GM21825 (cell line): ENCODE data around the gene PACC1.
A peak's percentile ranks its signal among the peaks of the same experiment; 100 is the strongest.

ENCODE experiments used
- ATAC-seq: cut with Tn5 transposase; IDR thresholded peaks from one replicate; pipeline ENCODE4 v1.9.1; 2021; ENCODE audit warnings: mild to moderate bottlenecking, moderate library complexity; ENCODE audit not compliant: unreplicated experiment

Gene PACC1

DNA sequence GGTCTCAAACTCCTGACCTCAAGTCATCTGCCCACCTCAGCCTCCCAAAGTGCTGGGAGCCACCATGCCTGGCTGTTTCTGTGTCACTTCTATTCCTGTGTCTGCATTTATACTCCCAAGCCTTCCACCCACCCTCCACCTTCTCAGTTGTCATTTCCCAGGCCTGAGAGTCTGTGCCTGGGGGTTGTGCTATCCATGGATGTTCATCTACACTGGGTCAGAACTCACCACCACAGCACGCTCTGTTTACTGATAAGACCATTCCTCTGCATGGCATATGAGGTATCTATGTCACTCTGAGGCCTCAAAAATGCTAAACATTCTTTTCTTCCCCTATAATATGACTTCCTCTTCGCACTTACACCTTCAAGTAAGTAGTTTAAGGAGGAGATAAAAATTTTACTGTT is 24.1 kb upstream of the PACC1 start:
- no peak for ATAC-seq

DNA sequence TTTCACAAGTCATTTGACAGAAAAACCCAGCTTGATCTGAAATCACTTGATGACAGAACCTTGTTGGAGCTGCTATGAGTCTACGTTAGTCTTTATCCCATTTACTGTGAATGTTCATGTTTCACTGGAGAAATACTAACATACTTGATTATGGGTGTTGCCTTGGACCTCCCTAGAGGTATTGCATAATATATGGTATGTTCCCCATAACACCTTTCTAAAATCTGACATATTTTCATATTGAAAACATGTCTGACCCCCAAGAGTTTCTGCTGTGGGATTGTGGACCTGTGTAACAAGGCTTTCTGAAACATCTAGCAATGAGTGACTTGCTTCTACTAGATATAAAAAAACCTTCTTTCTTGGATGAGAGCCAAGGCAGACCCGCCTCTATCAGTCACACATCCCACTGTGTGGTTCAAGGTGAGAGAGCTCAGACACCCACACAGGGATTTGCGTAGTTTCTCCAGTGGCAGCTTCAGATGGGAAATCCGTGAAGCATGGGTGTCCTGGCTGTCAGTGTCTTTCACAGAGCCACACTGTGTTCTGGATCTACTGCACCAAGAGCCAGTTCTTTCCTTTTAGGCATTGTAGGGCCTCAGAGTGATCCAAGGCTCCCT is 22.6 kb upstream of the PACC1 start:
- no peak for ATAC-seq

GRCh38 chr1:212434992-212435391 is 20.3 kb upstream of the PACC1 start:
- no peak for ATAC-seq

DNA sequence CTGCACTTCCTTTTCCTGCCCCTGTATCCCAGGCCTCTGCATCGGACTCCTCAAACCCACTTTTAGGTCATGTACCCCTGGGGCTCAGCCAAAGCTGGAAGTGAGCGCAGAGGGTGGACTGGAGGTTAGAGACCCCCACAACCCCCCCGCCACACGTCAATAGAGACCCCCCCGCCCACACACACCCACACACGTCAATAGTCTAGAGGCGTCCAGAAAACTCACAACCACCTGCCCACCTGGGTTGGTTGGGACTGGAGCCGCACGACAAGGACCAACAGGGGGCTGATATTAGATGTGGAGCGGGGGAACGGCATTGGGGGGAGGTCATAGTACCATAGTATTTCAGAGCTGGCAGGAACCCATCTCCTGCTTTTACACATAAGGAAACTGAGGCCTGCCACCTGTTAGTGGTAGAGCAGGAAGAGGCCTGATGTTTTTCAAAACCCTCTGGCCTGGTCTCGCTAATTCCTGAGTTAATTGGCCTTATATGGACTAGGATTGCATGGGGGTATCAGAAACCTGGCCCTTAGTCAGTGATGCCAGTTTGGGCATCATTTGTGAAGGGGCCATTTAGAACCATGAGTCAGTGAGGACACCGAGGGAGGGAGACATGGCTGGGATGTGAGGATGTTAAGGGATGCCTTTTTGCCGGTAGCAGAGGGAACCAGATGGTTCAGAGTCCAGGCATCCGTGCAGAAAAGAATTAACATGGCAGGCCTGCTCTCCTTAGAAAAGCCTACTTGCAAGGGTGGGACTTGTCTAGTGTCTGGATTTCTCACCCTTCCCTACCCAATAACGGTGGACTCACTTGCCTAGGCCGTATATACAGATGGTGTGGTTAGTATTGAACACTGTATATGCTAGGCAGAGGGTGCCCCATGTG is 19.1 kb upstream of the PACC1 start:
- ATAC-seq: no peak

DNA sequence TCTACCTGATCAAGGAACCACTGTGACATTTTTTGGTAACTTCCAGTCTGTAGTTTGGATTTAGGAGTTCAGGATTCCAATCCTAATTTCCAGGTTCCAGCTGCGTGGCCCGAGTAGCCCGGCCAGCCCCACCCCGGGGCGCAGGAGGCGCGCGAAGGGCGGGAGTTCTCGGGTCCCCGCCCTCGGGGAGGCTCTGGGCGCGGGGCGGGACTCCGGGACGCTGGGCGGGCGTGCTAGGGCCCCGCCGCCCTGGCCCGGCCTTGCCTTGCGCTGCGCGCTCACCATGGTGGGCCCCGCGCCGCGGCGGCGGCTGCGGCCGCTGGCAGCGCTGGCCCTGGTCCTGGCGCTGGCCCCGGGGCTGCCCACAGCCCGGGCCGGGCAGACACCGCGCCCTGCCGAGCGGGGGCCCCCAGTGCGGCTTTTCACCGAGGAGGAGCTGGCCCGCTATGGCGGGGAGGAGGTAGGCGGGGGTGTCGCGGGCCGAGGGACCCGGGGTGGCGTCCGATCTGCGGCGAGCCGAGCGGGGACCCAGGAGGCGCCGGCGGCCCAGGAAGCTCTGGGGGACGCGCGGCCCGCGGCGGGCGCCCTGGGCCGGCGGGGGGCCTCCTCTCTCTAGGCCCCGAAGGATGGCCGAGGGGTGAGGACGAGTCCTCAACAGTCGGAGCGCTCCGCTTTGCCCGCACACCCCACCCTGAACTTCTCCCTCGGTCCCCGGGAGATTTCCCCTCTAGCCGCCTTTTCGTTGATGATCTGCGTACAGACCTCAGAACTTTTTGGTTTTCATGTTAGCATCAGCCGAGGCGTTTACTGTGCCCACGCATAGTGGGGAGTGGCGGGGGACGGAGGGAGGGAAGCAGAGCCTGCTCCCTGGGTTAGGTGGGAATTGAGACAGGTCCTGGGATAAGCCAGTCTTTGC is 18.2 kb upstream of the PACC1 start, which contains the start of gene NENF:
NENF (plus strand) TSS at position 260 of the 916 bp plus-strand sequence; CDS start at position 284, 24 bp downstream.
- ATAC-seq: peak; percentile 98

DNA sequence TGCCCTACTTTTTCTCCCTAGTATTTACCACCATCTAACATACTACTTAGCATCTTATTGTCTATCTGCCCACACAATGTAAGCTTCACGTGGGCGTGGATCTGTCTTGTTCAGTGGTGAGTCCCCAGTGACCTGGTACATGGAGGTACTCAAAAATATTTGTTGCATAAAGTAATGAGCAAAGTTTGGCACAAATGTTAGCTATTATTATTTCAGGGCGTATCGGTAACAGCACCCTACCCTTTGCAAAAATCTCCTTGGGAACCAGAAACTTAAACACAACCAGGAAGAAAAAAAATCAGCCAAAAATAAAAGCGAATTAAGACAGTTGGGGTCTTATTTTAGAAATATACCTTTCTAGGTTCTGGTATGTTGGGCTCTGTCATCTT is 17.6 kb upstream of the PACC1 start:
- ATAC-seq: no peak

GRCh38 chr1:212431644-212432043 is 17.0 kb upstream of the PACC1 start:
- no peak for ATAC-seq

- no peak for ATAC-seq
These were observed 16.3 kb upstream of the PACC1 start for GRCh38 chr1:212430955-212431394.

DNA sequence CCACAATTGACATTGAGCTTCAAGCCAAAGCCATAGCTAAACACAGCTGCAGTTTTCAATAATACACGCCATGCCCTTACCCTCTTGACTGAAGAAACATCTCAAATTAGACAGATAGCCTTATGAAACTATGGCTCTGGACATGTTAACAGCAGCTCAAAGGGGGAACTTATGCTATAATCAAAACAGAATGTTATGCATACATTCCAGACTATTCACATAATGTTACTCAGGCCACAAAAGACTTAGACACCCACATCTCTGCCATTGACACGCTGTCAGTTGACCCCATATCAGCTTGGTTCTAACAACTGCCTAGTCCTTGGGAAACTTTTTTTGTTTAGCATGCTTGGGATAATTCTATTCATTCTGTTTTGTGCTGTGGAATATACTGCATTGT is 15.7 kb upstream of the PACC1 start:
- no peak for ATAC-seq

GRCh38 chr1:212428496-212428895 is 13.8 kb upstream of the PACC1 start:
- ATAC-seq: no peak

DNA sequence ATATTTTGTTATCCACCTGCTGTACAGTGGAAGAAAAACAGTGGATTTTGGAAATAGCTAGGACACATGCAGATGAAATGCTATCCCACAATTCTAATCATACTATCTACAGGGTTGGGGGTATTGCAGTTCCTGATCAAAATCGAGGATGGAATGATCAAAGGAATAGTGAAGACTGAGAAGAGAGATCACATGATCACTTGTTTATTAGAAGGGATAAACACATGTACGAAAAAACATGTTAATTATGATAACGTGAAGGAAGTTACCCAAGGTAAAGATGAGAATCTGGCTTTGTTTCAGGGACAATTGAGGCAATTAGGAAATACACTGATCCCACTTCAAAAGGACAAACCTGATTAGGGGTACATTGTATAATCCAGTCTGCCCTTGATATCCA is 9.2 kb upstream of the PACC1 start:
- no peak for ATAC-seq

DNA sequence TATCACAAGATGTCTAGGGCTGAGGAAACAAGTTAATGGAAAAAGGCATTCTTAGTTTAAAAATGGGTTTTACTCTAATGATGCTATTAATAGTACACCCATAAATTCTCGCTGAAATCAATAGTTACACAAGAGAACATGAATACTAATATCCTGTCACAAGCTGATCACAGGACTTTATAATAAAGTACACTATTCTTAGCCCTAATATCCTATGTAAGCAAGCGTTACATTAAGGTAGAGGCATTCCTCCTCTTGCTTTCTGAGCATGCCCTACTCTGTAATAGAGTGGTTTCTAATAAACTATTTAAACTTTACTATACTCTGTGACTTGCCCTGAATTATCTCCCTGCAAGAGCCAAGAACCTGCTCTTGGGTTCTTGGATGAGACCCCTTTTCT is 6.5 kb upstream of the PACC1 start:
- ATAC-seq: no peak

- no peak for ATAC-seq
These were observed 588 bp upstream of the PACC1 start for GRCh38 chr1:212415107-212415841.

DNA sequence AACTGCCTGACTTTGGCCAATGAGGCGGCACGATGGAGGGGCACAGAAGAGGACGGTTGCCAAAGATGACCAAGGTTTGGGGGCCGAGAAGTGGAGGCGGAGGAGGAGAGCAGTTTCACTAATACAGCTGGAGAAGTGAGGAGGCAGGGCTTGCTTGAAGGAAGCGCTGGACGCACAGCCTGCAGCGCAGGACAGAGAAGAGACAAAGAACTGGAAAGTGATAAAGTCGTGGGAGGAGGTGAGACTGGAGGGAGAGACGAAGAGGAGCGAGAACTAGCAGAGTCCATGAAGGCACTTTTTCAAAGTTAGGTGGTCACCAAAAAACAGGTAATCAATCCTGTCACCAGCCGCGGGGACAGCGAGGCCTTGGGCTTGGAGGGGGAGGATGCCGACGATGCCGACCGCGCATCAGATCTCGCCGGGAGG is 771 bp downstream of the PACC1 start:
- ATAC-seq: peak; percentile 6

DNA sequence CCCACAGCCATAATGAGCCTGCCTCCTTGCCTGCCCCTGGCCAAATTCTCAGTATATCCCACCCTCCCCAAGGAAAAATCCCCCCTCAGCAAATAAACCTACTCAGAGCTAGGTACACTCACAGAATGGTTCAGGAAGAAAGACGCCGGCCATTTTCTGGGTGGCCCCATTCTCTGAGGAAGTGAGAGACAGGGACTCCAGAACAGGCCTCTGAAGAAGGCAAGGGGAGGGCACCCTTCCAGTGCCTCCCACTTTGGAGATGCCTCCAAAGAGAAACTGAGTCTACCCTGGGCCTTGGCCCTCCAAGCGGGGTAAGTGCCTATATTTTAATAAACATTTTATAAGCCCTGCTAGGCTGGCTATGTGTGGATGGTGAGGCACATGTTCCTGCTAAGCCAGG is 2.3 kb downstream of the PACC1 start:
- no peak for ATAC-seq

DNA sequence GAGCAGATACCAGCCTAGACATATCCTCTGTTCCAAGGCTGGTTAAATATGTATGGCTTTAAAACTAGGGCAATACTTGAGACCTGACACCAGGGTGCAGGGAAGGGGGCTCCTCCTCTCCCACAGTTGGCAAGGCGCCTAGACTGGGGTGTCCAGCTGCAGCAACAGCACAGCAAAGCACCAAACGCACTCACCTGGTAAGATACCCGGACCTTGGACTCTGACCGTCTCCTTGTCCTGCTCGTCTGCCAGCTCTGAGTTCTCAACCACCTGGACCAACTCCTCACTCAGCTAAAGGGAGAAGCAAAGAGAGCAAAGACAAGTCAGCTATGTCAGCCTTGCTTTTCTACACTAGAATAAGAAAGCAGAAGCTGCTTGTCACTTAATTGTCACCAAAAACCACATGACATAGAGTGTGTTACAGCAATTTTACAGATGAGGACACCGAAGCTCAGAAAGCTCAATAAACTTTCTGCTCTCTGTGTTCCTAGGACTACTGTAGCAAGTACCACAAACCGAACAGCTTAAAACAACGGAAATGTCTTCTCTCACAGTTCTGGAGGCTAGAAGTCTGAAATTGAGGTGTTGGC is 4.4 kb downstream of the PACC1 start:
- no peak for ATAC-seq

GRCh38 chr1:212402666-212403321 is 11.9 kb downstream of the PACC1 start:
- no peak for ATAC-seq

DNA sequence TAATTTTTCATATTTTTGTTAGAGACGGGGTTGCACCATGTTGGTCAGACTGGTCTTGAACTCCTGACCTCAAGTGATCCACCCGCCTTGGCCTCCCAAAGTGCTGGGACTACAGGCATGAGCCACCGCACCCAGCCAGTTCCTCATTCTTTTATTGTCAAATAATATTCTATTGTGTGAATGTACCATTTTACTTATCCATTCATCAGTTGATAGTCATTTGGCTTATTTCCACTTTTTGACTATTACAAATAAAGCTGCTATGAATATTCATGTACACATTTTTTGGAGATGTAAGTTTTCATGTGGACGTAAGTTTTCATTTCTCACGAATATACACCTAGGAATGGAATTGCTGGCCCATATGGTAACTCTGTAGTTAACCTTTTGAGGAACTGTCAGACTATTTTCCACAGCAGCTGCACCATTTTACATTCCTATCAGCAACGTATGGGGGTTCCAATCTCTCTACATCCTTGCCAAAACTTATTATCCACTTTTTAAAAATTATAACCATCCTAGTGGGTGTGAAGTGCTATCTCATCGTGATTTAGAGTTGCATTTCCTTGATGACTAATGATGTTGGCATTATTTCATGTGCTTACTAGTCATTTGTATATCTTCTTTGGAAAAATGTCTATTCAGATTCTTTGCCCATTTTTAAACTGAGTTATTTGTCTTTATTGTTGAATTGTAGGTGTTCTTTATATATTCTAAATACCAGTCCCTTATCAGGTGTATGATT is 12.7 kb downstream of the PACC1 start:
- no peak for ATAC-seq

DNA sequence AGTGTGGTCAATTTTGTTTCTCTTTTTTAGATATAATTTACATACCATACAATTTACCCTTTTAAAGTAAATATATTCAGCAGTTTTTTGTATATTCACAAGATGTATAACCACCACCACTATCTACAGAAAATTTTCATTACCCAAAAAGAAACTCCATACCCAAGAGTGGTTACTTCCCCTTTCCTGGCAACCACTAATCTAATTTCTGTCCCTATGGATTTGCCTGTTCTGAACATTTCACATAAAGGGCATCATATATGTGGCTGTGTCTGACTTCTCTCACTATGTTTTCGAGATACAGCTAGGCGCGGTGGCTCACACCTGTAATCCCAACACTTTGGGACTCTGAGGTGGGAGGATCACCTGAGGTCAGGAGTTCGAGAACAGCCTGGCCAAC is 13.6 kb downstream of the PACC1 start:
- ATAC-seq: no peak
